HG02943 (cell line): ENCODE data around the gene EBNA1BP2.
"Not testable (repeated sequence)": the region's sequence is repeated elsewhere in the genome, so short reads cannot be mapped to it uniquely, and the experiment has no call there.

ENCODE experiments used
- ATAC-seq: cut with Tn5 transposase; IDR thresholded peaks from one replicate; pipeline ENCODE4 v1.9.1; 2021; ENCODE audit warnings: mild to moderate bottlenecking, low read depth, moderate library complexity; ENCODE audit not compliant: unreplicated experiment

The EBNA1BP2 gene

GRCh38 chr1:43171876-43172526 is at the start of gene EBNA1BP2, which contains the start of gene CFAP57:
Gene EBNA1BP2 (minus strand): TSS chr1:43172290. CDS start chr1:43172118, 172 bp downstream.
Gene CFAP57 (plus strand): TSS chr1:43172330. CDS start chr1:43172754, 424 bp downstream.
- peak; percentile 80 for ATAC-seq

- ATAC-seq = no peak
These were observed 49.7 kb upstream of the EBNA1BP2 start for GRCh38 chr1:43221797-43222196.

GRCh38 chr1:43220905-43221778 is 49.1 kb upstream of the EBNA1BP2 start:
- ATAC-seq = peak; percentile 62

- no peak for ATAC-seq
These were observed 45.7 kb upstream of the EBNA1BP2 start for GRCh38 chr1:43217747-43218146.

- ATAC-seq = no peak
These were observed 42.7 kb upstream of the EBNA1BP2 start for GRCh38 chr1:43214501-43215444.

GRCh38 chr1:43208277-43208676 is 36.2 kb upstream of the EBNA1BP2 start:
- ATAC-seq = not testable (repeated sequence)

- ATAC-seq = no peak
These were observed 35.3 kb upstream of the EBNA1BP2 start for GRCh38 chr1:43207229-43207853.

GRCh38 chr1:43206600-43207228 is 34.6 kb upstream of the EBNA1BP2 start:
- no peak for ATAC-seq

GRCh38 chr1:43205671-43206070 is 33.6 kb upstream of the EBNA1BP2 start:
- ATAC-seq = no peak

- no peak for ATAC-seq
These were observed 32.3 kb upstream of the EBNA1BP2 start for GRCh38 chr1:43204394-43204793.

GRCh38 chr1:43203859-43204258 is 31.8 kb upstream of the EBNA1BP2 start:
- ATAC-seq = no peak

GRCh38 chr1:43199093-43199726 is 27.1 kb upstream of the EBNA1BP2 start:
- no peak for ATAC-seq

- no peak for ATAC-seq
These were observed 25.4 kb upstream of the EBNA1BP2 start for GRCh38 chr1:43197343-43198127.

- ATAC-seq = no peak
These were observed 22.4 kb upstream of the EBNA1BP2 start for GRCh38 chr1:43194509-43194908.

GRCh38 chr1:43188106-43188505 is 16.0 kb upstream of the EBNA1BP2 start:
- ATAC-seq = no peak

- ATAC-seq = no peak
These were observed 12.9 kb upstream of the EBNA1BP2 start for GRCh38 chr1:43184995-43185394.

- ATAC-seq = no peak
These were observed 12.3 kb upstream of the EBNA1BP2 start for GRCh38 chr1:43184388-43184787.

- no peak for ATAC-seq
These were observed 5.6 kb upstream of the EBNA1BP2 start for GRCh38 chr1:43177691-43178090.
